HL-60 (cell line): ENCODE measurements around the gene PLCD1.
A peak's percentile ranks its signal among the peaks of the same experiment; 100 is the strongest.

ENCODE experiments used
- DNase-seq, 2 experiments: peaks; one replicate each; pipeline ENCODE4 v3.0.0-alpha.2; 2010 to 2020; ENCODE audit warnings: low read depth in 1 of 2, low spot score in 1 of 2
- H3K27ac ChIP-seq: fragments of 250-450 bp; sonication (Bioruptor Pico); replicated peaks from 2 replicates; pipeline ENCODE4 v1.5.1; 2020; ENCODE audit warnings: mild to moderate bottlenecking, moderate library complexity
- H3K27me3 ChIP-seq: fragments of 250-450 bp; sonication (Bioruptor Pico); 2 replicates; pipeline ENCODE4 v1.5.1; 2021; ENCODE audit warnings: mild to moderate bottlenecking, moderate library complexity; ENCODE audit not compliant: insufficient read depth, poor library complexity, severe bottlenecking
- H3K4me3 ChIP-seq: replicated peaks from 2 replicates; pipeline ENCODE4 v1.5.1; 2011; ENCODE audit warnings: mild to moderate bottlenecking, control low read depth, low read length; ENCODE audit not compliant: insufficient read depth
- CTCF ChIP-seq: IDR thresholded peaks from one replicate; pipeline ENCODE4 v1.5.1; 2011; ENCODE audit warnings: low read length, control low read depth, inconsistent platforms; ENCODE audit not compliant: insufficient read depth
- GABPA ChIP-seq: IDR thresholded peaks from 2 replicates; pipeline ENCODE4 v1.6.1; 2012; ENCODE audit warnings: low read depth
- POLR2AphosphoS5 ChIP-seq: IDR thresholded peaks from 2 replicates; pipeline ENCODE4 v1.6.1; 2012; ENCODE audit warnings: low read depth
- REST ChIP-seq: IDR thresholded peaks from 2 replicates; pipeline ENCODE4 v1.6.1; 2012; ENCODE audit warnings: low read depth; ENCODE audit not compliant: insufficient replicate concordance
- SPI1 ChIP-seq: IDR thresholded peaks from 2 replicates; pipeline ENCODE4 v1.6.1; 2012; ENCODE audit warnings: low read depth, mild to moderate bottlenecking, borderline replicate concordance

The PLCD1 gene

GRCh38 chr3:37987315-37987697 lies 42.1 kb downstream of the PLCD1 start:
- no peak overlapping the region for H3K4me3 ChIP-seq
- peak overlapping the region; percentile 49 for H3K27ac ChIP-seq
- TF ChIP-seq GABPA = no peak
- no peak for TF ChIP-seq SPI1
- TF ChIP-seq POLR2AphosphoS5 = no peak
- TF ChIP-seq REST = no peak
- no peak for TF ChIP-seq CTCF
- no peak for DNase-seq
- H3K27me3 ChIP-seq = no peaks in the 10 kb centered on the region

- no peak for TF ChIP-seq POLR2AphosphoS5
- TF ChIP-seq REST = no peak
- TF ChIP-seq CTCF = no peak
- no peak for TF ChIP-seq SPI1
- TF ChIP-seq GABPA = no peak
- no peak for DNase-seq
- no peak overlapping the region for H3K4me3 ChIP-seq
- no peak overlapping the region for H3K27ac ChIP-seq
- no peaks in the 10 kb centered on the region for H3K27me3 ChIP-seq
Observed at GRCh38 chr3:37986479-37987314, 42.7 kb downstream of the PLCD1 start.

- Histone ChIP-seq H3K27me3 (no peaks in the 10 kb centered on the region), H3K4me3 (no peak overlapping the region), H3K27ac (no peak overlapping the region)
- TF ChIP-seq REST = no peak
- TF ChIP-seq POLR2AphosphoS5 = no peak
- no peak for TF ChIP-seq GABPA
- TF ChIP-seq SPI1 = no peak
- no peak for TF ChIP-seq CTCF
- DNase-seq = no peak
Observed at GRCh38 chr3:37985637-37986320, 43.7 kb downstream of the PLCD1 start.
